A673 (cell line): ENCODE measurements around the gene CDK4. TPM values are rescaled to one million over a fixed set of nuclear protein-coding genes. Genes with fewer than 3 reads are reported as not detected.

Source experiments
- BruUV-seq: library from RNA; stranded (reverse); fragments of 400-500 nt; replicated peaks from 2 replicates; lab custom pipeline; 2021; lab: Mats Ljungman, UMichigan
- CTCF ChIA-PET: fragments of 300-600 bp; sonication (Branson Sonifier 250); formaldehyde crosslinking; loops from one replicate; lab custom pipeline; 2022; ENCODE audit warnings: antibody characterized with exemption; lab: Charles Lee
- POLR2A ChIA-PET: fragments of 300-600 bp; sonication (Branson Sonifier 250); formaldehyde crosslinking; loops from one replicate; lab custom pipeline; 2022; ENCODE audit warnings: antibody characterized with exemption; ENCODE audit not compliant: low non-redundant PET; lab: Charles Lee
- DNase-seq: peaks from one replicate; pipeline ENCODE4 v3.0.0-alpha.2; 2015; ENCODE audit warnings: low spot score
- H3K27ac ChIP-seq: fragments of 200-600 bp; sonication (generic); 2 replicates; pipeline ENCODE4 v1.5.1; 2016; ENCODE audit warnings: mixed run types, low read depth, mild to moderate bottlenecking, mixed read lengths, antibody characterized with exemption, low read length; ENCODE audit not compliant: poor library complexity, severe bottlenecking
- H3K27me3 ChIP-seq: fragments of 200-600 bp; sonication (generic); replicated peaks from 2 replicates; pipeline ENCODE4 v1.6.1; 2017; ENCODE audit warnings: mixed run types, low read depth, mild to moderate bottlenecking, mixed read lengths, antibody characterized with exemption, low read length; ENCODE audit not compliant: insufficient read depth, poor library complexity
- H3K36me3 ChIP-seq: fragments of 200-600 bp; sonication (generic); 2 replicates; pipeline ENCODE4 v1.6.1; 2016; ENCODE audit warnings: mixed run types, mild to moderate bottlenecking, mixed read lengths, antibody characterized with exemption, low read length; ENCODE audit not compliant: insufficient read depth, poor library complexity, severe bottlenecking
- H3K4me1 ChIP-seq: fragments of 200-600 bp; sonication (generic); 2 replicates; pipeline ENCODE4 v1.6.1; 2017; ENCODE audit warnings: mixed run types, mild to moderate bottlenecking, mixed read lengths, antibody characterized with exemption, low read length; ENCODE audit not compliant: insufficient read depth, poor library complexity, severe bottlenecking
- H3K4me3 ChIP-seq: fragments of 200-600 bp; sonication (generic); 2 replicates; pipeline ENCODE4 v1.5.1; 2016; ENCODE audit warnings: low read depth, mixed run types, mild to moderate bottlenecking, mixed read lengths, low read length; ENCODE audit not compliant: poor library complexity, severe bottlenecking
- H3K9me3 ChIP-seq: fragments of 200-600 bp; sonication (generic); 2 replicates; pipeline ENCODE4 v1.6.1; 2016; ENCODE audit warnings: mixed run types, low read depth, mild to moderate bottlenecking, mixed read lengths, antibody characterized with exemption, low read length; ENCODE audit not compliant: poor library complexity, severe bottlenecking
- EZH2 ChIP-seq: fragments of 200-600 bp; sonication (generic); IDR thresholded peaks from 2 replicates; pipeline ENCODE4 v1.6.1; 2017; ENCODE audit warnings: borderline replicate concordance, low read depth, mild to moderate bottlenecking, mixed read lengths, antibody characterized with exemption, low read length; ENCODE audit not compliant: poor library complexity, severe bottlenecking
- intact Hi-C: fragments of 100-400 bp; cut with micrococcal nuclease; formaldehyde crosslinking; loops from one replicate; pipeline ENCODE4 v1.10.0; 2022; ENCODE audit not compliant: unreplicated experiment
- total RNA-seq: library from RNA; stranded (reverse); gene quantifications from 2 replicates; pipeline ENCODE4 v1.2.3, GENCODE V29; 2021
- TF ChIP-seq, protein P1 (sequence below): fragments of 300-800, 200-600 bp; sonication (generic); conservative IDR thresholded peaks from 2 replicates; pipeline ENCODE4 v1.5.1; 2017; ENCODE audit warnings: low read depth, mild to moderate bottlenecking, antibody characterized with exemption, low read length, moderate library complexity, mixed read lengths

The CDK4 gene
- total RNA-seq, 1 experiment from 2014 or later, result 247 TPM

DNA sequence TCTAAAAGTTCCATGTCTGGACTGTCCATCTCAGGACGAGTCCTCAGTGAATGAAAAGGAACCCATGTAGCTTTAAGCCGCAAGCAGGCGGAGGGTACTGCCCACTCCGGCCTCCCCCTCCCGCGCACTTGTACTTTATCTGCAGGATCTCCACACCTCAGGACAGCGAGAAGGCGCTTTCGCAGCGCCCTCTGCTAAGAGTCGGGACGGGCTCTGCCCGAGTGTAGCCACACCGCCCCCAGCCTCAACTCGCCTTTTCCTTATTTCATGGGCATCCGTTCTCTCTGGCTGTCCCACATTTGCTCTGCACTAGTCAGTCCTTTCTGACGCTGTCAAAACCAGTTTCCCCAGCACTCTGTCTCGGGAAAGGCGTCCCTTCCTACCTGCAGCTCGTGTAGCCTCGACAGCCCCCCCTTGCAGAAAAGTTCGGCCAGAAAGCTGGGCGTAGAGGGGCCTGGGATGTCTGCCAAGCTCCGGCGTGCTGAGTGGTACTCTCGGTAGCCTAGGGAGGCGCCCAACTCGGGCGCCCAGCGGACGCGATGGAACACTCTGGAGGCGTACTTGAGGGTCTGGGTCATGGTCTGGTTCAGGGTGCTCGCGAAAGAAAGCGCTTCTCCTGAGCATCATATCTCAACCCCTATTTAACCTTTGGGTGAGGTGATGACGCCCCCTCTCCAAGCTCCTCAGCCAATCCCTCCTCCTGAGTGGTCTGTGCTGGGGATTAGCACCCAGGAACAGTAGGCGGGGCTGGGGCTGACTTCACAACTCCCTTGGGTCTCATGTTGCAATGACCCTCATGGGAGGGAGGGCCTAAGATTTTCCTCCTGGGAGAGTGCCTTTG lies 14.6 kb upstream of the CDK4 start, which contains the start of gene CYP27B1:
TSS of gene CYP27B1 (minus strand) at position 615 of the 841 bp plus-strand sequence. CDS start at position 578, 37 bp downstream.
- Histone ChIP-seq H3K4me1 (peaks cover 31% of the 10 kb centered on the region), H3K36me3 (peaks cover 6% of the 10 kb centered on the region), H3K4me3 (peak within 1 kb of the TSS; percentile 40), H3K27ac (no peak within 1 kb of the TSS), H3K27me3 (peaks cover 30% of the 10 kb centered on the region), H3K9me3 (no peaks in the 10 kb centered on the region)
- intact Hi-C loops, result no loop called here
- TF ChIP-seq, protein P1, sequence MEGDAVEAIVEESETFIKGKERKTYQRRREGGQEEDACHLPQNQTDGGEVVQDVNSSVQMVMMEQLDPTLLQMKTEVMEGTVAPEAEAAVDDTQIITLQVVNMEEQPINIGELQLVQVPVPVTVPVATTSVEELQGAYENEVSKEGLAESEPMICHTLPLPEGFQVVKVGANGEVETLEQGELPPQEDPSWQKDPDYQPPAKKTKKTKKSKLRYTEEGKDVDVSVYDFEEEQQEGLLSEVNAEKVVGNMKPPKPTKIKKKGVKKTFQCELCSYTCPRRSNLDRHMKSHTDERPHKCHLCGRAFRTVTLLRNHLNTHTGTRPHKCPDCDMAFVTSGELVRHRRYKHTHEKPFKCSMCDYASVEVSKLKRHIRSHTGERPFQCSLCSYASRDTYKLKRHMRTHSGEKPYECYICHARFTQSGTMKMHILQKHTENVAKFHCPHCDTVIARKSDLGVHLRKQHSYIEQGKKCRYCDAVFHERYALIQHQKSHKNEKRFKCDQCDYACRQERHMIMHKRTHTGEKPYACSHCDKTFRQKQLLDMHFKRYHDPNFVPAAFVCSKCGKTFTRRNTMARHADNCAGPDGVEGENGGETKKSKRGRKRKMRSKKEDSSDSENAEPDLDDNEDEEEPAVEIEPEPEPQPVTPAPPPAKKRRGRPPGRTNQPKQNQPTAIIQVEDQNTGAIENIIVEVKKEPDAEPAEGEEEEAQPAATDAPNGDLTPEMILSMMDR, result no peak
- no peak for TF ChIP-seq EZH2
- CTCF ChIA-PET, result interaction anchor here (2.2 kb wide), 1 partner anchor 10 kb away, joined by 10 read pairs; no protein-coding TSS in a partner anchor
- peak; percentile 84 for DNase-seq
- no TSS peak for BruUV-seq
- POLR2A ChIA-PET, result interaction anchor here (0.5 kb wide), 1 partner anchor 9 kb away, joined by 8 read pairs; no protein-coding TSS in a partner anchor

DNA sequence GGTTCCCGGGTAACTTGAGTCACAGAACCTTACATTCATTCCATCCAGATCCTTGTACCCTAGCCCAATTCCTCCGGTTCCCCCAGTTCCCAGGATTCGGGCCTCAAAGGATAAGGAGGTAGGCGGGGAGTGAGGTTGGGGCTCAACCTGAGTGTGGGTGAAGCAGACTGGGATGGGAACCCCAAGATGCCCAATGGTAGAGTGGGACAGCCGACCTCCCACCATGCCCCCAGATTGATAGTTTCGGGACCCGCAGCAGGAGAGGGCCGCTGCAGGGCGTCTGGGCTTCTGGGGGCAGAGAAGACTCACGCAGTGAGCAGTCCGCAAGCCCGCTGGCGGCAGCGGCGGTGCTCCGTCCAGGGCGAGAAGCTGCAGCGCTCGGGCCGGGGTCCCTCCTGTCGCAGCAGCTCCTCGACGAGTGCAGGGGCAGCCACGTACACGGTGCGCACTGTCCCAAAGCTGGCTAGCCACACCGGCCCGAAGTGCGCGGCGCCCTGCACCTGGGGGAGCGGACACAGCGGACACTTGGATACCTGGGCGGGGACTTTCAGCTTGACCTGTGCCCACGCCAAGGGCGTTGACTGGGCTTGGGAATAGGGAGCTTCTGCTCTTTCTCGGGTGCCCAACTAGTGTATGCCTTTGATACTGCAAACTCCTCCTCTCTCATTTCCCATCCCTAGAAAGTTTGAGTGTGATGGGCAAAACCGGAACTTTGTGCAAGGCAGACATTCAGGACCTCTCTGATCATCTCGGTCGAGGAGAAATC lies 13.8 kb upstream of the CDK4 start:
- intact Hi-C loops, result no loop called here
- no peaks in the 10 kb centered on the region for H3K9me3 ChIP-seq
- peak; percentile 31 for TF ChIP-seq EZH2
- TF ChIP-seq, protein P1, result no peak
- peak overlapping the region; percentile 40 for H3K4me3 ChIP-seq
- CTCF ChIA-PET, result interaction anchor here (2.2 kb wide), 1 partner anchor 9 kb away, joined by 10 read pairs; no protein-coding TSS in a partner anchor
- H3K27me3 ChIP-seq, result peaks cover 30% of the 10 kb centered on the region
- peaks cover 31% of the 10 kb centered on the region for H3K4me1 ChIP-seq
- no peak for DNase-seq
- BruUV-seq, result no TSS peak
- POLR2A ChIA-PET, result no interaction called here
- peaks cover 6% of the 10 kb centered on the region for H3K36me3 ChIP-seq
- no peak overlapping the region for H3K27ac ChIP-seq

DNA sequence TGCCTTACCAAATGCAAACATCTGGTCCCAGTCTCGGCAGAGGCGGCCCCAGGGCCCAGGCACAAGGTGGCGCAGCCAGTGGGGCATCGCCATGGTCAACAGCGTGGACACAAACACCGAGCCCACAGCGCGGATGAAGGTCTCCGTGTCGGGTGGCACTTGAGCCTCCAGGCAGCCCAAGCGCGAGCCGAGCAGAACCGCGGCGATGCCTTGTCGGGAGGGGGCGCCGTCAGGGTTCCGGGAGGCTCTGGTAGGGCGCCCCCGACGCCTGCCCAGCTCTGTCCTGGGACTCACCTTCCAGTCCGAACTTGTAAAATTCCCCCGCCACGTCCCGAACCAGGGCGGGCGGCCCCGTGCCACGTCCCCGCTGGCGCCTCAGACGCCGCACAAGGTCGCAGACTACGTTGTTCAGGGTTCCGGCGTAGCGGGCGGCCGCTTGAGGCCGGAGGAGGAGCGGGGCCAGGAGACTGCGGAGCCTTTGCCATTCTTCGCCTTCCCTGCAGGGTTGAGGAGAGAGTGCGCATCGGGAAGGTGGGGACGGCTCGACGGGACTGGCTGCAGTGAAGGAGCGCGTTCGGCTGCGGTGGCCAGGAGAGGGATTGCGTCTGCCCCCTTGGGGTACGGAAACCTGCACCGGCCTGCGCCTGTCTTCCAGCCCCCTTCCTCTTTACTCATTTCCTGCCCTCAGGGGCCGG lies 13.0 kb upstream of the CDK4 start:
- Histone ChIP-seq H3K4me3 (peak overlapping the region; percentile 40), H3K27ac (no peak overlapping the region), H3K27me3 (peaks cover 30% of the 10 kb centered on the region), H3K9me3 (no peaks in the 10 kb centered on the region), H3K36me3 (peaks cover 6% of the 10 kb centered on the region), H3K4me1 (peaks cover 31% of the 10 kb centered on the region)
- CTCF ChIA-PET, result interaction anchor here (2.2 kb wide), 1 partner anchor 9 kb away, joined by 10 read pairs; no protein-coding TSS in a partner anchor
- POLR2A ChIA-PET, result interaction anchor here (0.6 kb wide), 1 partner anchor 22 kb away, joined by 3 read pairs; no protein-coding TSS in a partner anchor
- intact Hi-C loops, result no loop called here
- peak; percentile 99 for TF ChIP-seq EZH2
- TF ChIP-seq, protein P1, result peak; percentile 59
- BruUV-seq, result no TSS peak
- DNase-seq, result peak; percentile 55
